HepG2 (cell line): ENCODE data around the gene PTGES. TPM values are rescaled to one million over a fixed set of nuclear protein-coding genes. Genes with fewer than 3 reads are reported as not detected.

ENCODE experiments used
- ATAC-seq: fragments of 200-7000 bp; cut with Tn5 transposase; 3 replicates; pipeline ENCODE4 v1.9.1; 2020; ENCODE audit warnings: mild to moderate bottlenecking, moderate library complexity
- BruUV-seq: library from RNA; stranded (reverse); fragments of 400-500 nt; replicated peaks from 2 replicates; lab custom pipeline; 2021; lab: Mats Ljungman, UMichigan
- CTCF ChIA-PET: fragments of 300-600 bp; formaldehyde crosslinking; extraction: SDS; loops from one replicate; lab custom pipeline; 2021; ENCODE audit warnings: low total read pairs, inconsistent platforms, low intra/inter-chr PET ratio; lab: Yijun Ruan, JAX
- POLR2A ChIA-PET: fragments of 350-600 bp; sonication (Branson Sonifier 250); formaldehyde crosslinking; loops from one replicate; lab custom pipeline; 2020; ENCODE audit warnings: antibody characterized with exemption, inconsistent platforms; lab: Yijun Ruan, JAX
- DNase-seq: peaks from one replicate; pipeline ENCODE4 v3.0.0-alpha.2; 2015; ENCODE audit warnings: low spot score
- FAIRE-seq: peaks from 3 replicates; lab custom pipeline; 2011; peaks lifted over from hg19 to GRCh38; lab: Jason Lieb, UNC
- H2AFZ ChIP-seq: one replicate; pipeline ENCODE4 v1.6.1; 2011; ENCODE audit warnings: low read length, inconsistent platforms
- H3K27ac ChIP-seq: fragments of 300-600 bp; 3 replicates; pipeline ENCODE4 v1.8.0; 2011; ENCODE audit warnings: mixed run types, mild to moderate bottlenecking, mixed read lengths, low read length, inconsistent platforms; ENCODE audit not compliant: insufficient read depth; ENCODE audit errors: extremely low read length
- H3K27me3 ChIP-seq, 2 experiments: fragments of 200-600 bp in 1 of 2; 2 replicates in 1 of 2; 3 replicates in 1 of 2; pipeline versions ENCODE4 v1.6.0 to v1.8.0; 2011; ENCODE audit warnings: low read length in 2 of 2, mild to moderate bottlenecking in 2 of 2, moderate library complexity in 2 of 2, inconsistent platforms in 1 of 2; ENCODE audit not compliant: insufficient read depth in 2 of 2, control insufficient read depth in 1 of 2
- H3K36me3 ChIP-seq, 2 experiments: fragments of 200-600 bp in 1 of 2; replicated peaks in 1 of 2; 2 replicates in 1 of 2; 3 replicates in 1 of 2; pipeline versions ENCODE4 v1.5.1 to v1.8.0; 2011; ENCODE audit warnings: low read length in 2 of 2, inconsistent platforms in 1 of 2; ENCODE audit not compliant: insufficient read depth in 2 of 2, control insufficient read depth in 1 of 2
- H3K4me1 ChIP-seq: 2 replicates; pipeline ENCODE4 v1.5.1; 2012; ENCODE audit warnings: low read length, inconsistent platforms; ENCODE audit not compliant: insufficient read depth
- H3K4me2 ChIP-seq: 2 replicates; pipeline ENCODE4 v1.6.0; 2011; ENCODE audit warnings: low read depth, low read length, inconsistent platforms
- H3K4me3 ChIP-seq, 3 experiments: fragments of 200-600 bp in 1 of 3; sonication (generic), shearing (Covaris generic) in 1 of 3; replicated peaks in 1 of 3; 2 replicates each; pipeline ENCODE4 v1.5.1; 2011 to 2016; ENCODE audit warnings: low read length in 3 of 3, inconsistent platforms in 2 of 3, low read depth in 2 of 3, mild to moderate bottlenecking in 2 of 3, control low read depth in 1 of 3, mixed read lengths in 1 of 3; ENCODE audit not compliant: insufficient read depth in 1 of 3
- H3K79me2 ChIP-seq: one replicate; pipeline ENCODE4 v1.6.1; 2011; ENCODE audit warnings: low read length, inconsistent platforms; ENCODE audit not compliant: insufficient read depth
- H3K9ac ChIP-seq: 2 replicates; pipeline ENCODE4 v1.6.0; 2011; ENCODE audit warnings: mild to moderate bottlenecking, low read depth, low read length, inconsistent platforms; ENCODE audit not compliant: insufficient read depth
- H3K9me3 ChIP-seq: 2 replicates; pipeline ENCODE4 v1.5.1; 2012; ENCODE audit warnings: mild to moderate bottlenecking, low read length
- H4K20me1 ChIP-seq: 2 replicates; pipeline ENCODE4 v1.6.0; 2011; ENCODE audit warnings: inconsistent platforms, mild to moderate bottlenecking, low read length, moderate library complexity; ENCODE audit not compliant: insufficient read depth
- ESRRA ChIP-seq: sonication (generic); formaldehyde crosslinking; IDR thresholded peaks from 2 replicates; pipeline ENCODE4 v1.5.1; 2020; ENCODE audit warnings: mild to moderate bottlenecking, low read depth, missing genetic modification reagents
- HNF1B ChIP-seq: sonication (generic); formaldehyde crosslinking; IDR thresholded peaks from 2 replicates; pipeline ENCODE4 v1.5.1; 2020; ENCODE audit warnings: mild to moderate bottlenecking, moderate library complexity, missing genetic modification reagents
- NFYC ChIP-seq: IDR thresholded peaks from 2 replicates; pipeline ENCODE4 v1.6.1; 2016; ENCODE audit warnings: missing genetic modification reagents, missing compliant biosample characterization
- PAWR ChIP-seq: sonication (generic); formaldehyde crosslinking; IDR thresholded peaks from 2 replicates; pipeline ENCODE4 v1.4.0; 2020; ENCODE audit warnings: missing genetic modification reagents, mild to moderate bottlenecking, borderline replicate concordance
- RAD51 ChIP-seq: fragments of 450-650 bp; IDR thresholded peaks from 2 replicates; pipeline ENCODE4 v1.6.1; 2016; ENCODE audit warnings: borderline replicate concordance
- TFDP1 ChIP-seq: IDR thresholded peaks from 2 replicates; pipeline ENCODE4 v1.6.1; 2016; ENCODE audit warnings: missing compliant biosample characterization, missing genetic modification reagents, borderline replicate concordance
- ZC3H4 ChIP-seq: sonication (generic); formaldehyde crosslinking; IDR thresholded peaks from 2 replicates; pipeline ENCODE4 v1.4.0; 2020; ENCODE audit warnings: missing genetic modification reagents, borderline replicate concordance
- ZNF891 ChIP-seq: sonication (generic); formaldehyde crosslinking; IDR thresholded peaks from 2 replicates; pipeline ENCODE4 v1.5.0; 2020; ENCODE audit warnings: mild to moderate bottlenecking, missing genetic modification reagents
- WGBS: methylation state at CpG from one replicate; pipeline ENCODE4 v1.1.6; 2017; ENCODE audit warnings: low lambda C conversion rate; 5-methylcytosine and 5-hydroxymethylcytosine counted together
- in situ Hi-C: cut with HindIII; loops from 2 replicates; pipeline ENCODE4 v1.10.0; 2017; ENCODE audit warnings: low pct_unique_long_range_greater_than_20kb; ENCODE audit not compliant: extremely low pct_ligation_motif_present
- intact Hi-C: fragments of 100-400 bp; cut with micrococcal nuclease; formaldehyde crosslinking; loops from one replicate; pipeline ENCODE4 v1.10.0; 2022; ENCODE audit not compliant: unreplicated experiment
- polyA plus RNA-seq, 8 experiments: library from polyadenylated mRNA; depleted of rRNA in 3 of 8; stranded (reverse) in 7 of 8; unstranded in 1 of 8; fragments of >200 nt; fragmentation: Illumina TruSeq in 4 of 8; extraction: Trizol in 4 of 8; gene quantifications; 2 replicates each; pipeline versions ENCODE4 v1.2.1 to v1.2.3, GENCODE V29; 2011 to 2016; ENCODE audit warnings: low read depth in 4 of 8, missing spikeins in 1 of 8, mixed read lengths in 1 of 8; ENCODE audit not compliant: insufficient read depth in 1 of 8
- total RNA-seq, 5 experiments: library from RNA; depleted of rRNA; stranded (reverse); fragments of >200 nt; fragmentation: Illumina TruSeq; extraction: Trizol; gene quantifications; 2 replicates each; pipeline ENCODE4 v1.2.3, GENCODE V29; 2016; ENCODE audit warnings: low read depth in 1 of 5
- TF ChIP-seq, protein P1 (sequence below): sonication (generic); formaldehyde crosslinking; conservative IDR thresholded peaks from 2 replicates; pipeline ENCODE4 v1.8.0; 2022; ENCODE audit warnings: missing genetic modification reagents

PTGES gene
- total and polyA plus RNA-seq, 2 of the 13 experiments (the other 11 are each of a cell fraction or from before 2014, with no cell fraction given), result 0.07 TPM; not detected in 1

DNA sequence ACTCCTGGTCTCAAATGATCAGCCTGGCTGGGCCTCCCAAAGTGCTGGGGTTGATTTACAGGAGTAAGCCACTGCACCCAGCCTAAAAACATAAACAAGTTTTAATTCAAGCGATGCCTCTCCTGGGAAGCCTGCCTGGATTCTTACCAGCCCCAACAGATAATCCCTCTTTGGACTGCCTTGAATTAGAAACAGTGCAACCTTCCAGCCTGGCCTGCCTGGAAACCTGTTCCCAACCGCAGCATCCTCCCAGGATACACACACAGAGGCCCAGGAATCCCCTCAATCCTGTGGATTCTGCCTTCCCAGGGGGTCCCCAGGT lies 19.2 kb downstream of the PTGES start:
- Histone ChIP-seq H3K4me3 (no peak overlapping the region), H3K4me2 (no peak overlapping the region), H3K9ac (no peak overlapping the region), H3K4me1 (0 out of 2 replicates have a peak, but pooled peaks cover 5% of the 10 kb centered on the region), H3K27ac (no peak overlapping the region), H4K20me1 (no peaks in the 10 kb centered on the region), H2AFZ (no peak overlapping the region), H3K27me3 (peaks cover 8 to 48% of the 10 kb centered on the region in 2 experiments; a peak in 3 of 5 replicates), H3K9me3 (no peaks in the 10 kb centered on the region), H3K36me3 (no peaks in the 10 kb centered on the region), H3K79me2 (no peaks in the 10 kb centered on the region)
- BruUV-seq, result no TSS peak
- TF ChIP-seq ZC3H4 (CRISPR knock-in tag) (no peak), NFYC (CRISPR knock-in tag) (no peak), ESRRA (no peak), PAWR (CRISPR knock-in tag) (no peak), ZNF891 (CRISPR knock-in tag) (no peak), TFDP1 (CRISPR knock-in tag) (no peak), RAD51 (no peak), HNF1B (CRISPR knock-in tag) (no peak)
- TF ChIP-seq, protein P1, sequence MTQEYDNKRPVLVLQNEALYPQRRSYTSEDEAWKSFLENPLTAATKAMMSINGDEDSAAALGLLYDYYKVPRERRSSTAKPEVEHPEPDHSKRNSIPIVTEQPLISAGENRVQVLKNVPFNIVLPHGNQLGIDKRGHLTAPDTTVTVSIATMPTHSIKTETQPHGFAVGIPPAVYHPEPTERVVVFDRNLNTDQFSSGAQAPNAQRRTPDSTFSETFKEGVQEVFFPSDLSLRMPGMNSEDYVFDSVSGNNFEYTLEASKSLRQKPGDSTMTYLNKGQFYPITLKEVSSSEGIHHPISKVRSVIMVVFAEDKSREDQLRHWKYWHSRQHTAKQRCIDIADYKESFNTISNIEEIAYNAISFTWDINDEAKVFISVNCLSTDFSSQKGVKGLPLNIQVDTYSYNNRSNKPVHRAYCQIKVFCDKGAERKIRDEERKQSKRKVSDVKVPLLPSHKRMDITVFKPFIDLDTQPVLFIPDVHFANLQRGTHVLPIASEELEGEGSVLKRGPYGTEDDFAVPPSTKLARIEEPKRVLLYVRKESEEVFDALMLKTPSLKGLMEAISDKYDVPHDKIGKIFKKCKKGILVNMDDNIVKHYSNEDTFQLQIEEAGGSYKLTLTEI (CRISPR knock-in tag), result no peak
- no peak for DNase-seq
- ATAC-seq, result no peak
- FAIRE-seq, result no peak
- 17% methylated on average over 2 of the region's 2 CpGs for WGBS
- in situ Hi-C loops, result no loop called here
- ChIA-PET CTCF (no interaction called here), POLR2A (no interaction called here)
- intact Hi-C loops, result no loop called here
